SH-SY5Y (cell line): ENCODE measurements around the gene FAM117B.

Experiments
- GATA2 ChIP-seq: IDR thresholded peaks from 2 replicates; pipeline ENCODE4 v1.6.1; 2011; ENCODE audit warnings: mild to moderate bottlenecking, low read depth, low read length
- GATA3 ChIP-seq: IDR thresholded peaks from 2 replicates; pipeline ENCODE4 v1.6.1; 2011; ENCODE audit warnings: low read depth, mild to moderate bottlenecking, low read length, moderate library complexity

DNA sequence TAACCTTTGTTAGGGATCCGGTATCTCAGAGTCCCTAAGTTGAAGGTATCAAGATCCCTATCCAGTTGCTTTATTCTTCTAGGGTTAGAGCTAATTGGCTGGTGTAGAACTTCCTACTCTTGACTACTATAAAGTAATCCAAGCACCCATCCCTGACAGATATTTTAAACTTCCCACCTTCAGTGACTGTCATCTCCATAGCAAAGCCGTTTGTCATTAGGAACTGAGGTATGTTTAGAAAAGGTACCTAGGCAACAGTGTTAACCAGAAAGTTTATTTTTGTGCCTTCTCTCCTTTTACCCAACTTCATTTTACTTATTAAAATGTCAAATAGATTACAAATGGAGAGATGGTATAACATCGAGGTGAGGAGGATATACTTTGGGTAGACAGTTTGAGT, 4.5 kb downstream of the FAM117B start:
- TF ChIP-seq GATA2 (no peak), GATA3 (no peak)
